Measurements from ENCODE around the gene LIMCH1.
"Not testable (repeated sequence)": the region's sequence is repeated elsewhere in the genome, so short reads cannot be mapped to it uniquely, and the experiment has no call there.

The LIMCH1 gene

DNA sequence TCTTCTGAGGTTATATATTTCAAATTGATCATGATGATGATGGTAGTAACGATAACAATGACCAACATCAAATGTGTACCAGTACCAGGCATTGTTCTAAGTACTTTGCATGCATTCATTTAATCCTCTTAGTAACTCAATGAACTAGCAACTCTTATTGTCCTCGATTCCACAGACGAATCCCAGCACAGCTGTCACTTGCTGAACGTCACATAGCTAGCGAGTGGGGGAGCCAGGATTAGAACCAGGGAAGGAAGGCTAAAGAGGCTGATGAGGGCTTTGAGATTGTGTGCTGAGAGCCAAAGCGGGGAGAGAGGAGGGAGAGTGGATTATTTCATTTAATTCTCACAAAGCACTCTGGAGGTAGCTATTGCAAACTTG, 106.9 kb downstream of the LIMCH1 start:
- DNase-seq (ENCODE audit: low spot score) = no peak

DNA sequence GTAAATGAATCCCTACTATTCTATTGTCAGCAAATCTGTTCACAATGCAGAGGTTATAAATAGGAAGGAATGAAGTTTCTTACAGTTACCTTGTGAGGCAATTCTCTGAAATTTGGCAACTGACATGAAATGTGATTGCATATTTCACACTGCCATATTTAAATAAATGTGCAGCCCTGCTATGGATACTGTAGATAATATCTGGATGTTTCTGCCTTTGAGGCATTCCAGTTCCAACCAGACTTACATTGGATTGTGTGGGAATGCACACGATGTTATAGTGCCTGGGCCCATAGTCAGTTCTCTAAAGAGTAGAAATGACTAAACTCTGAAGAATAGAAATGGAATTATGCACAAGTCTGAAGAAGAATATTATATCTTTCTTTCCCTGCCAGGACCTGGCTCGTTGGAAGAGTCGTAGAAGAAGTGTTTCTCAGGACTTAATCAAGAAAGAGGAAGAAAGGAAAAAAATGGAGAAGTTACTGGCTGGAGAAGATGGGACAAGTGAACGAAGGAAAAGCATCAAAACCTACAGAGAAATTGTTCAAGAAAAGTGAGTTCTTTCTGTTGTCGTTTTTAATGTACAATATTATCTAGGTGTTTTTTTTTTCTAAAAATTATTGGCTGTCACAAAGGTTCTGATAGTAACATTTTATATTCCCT, 107.9 kb downstream of the LIMCH1 start:
- no peak for DNase-seq (ENCODE audit: low spot score)

DNA sequence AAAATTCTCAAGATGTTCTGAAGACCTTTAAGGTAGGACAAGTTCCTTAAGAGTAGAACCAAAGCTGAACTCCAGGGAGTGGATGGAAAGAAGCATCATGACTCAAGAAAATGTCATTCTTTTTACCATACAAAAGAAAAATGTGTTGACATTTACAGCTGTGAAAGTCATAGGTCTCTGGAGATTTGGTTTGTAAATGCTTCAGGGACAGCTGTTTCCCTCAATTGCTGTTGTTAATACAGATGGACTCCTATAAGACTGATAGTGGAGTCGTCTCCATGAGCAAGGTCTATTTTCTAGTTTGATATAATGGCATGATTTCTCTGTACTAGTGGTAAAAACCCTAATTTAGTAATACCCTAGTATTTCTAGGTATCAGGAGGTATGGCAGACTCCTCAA, 108.9 kb downstream of the LIMCH1 start:
- no peak for DNase-seq (ENCODE audit: low spot score)

DNA sequence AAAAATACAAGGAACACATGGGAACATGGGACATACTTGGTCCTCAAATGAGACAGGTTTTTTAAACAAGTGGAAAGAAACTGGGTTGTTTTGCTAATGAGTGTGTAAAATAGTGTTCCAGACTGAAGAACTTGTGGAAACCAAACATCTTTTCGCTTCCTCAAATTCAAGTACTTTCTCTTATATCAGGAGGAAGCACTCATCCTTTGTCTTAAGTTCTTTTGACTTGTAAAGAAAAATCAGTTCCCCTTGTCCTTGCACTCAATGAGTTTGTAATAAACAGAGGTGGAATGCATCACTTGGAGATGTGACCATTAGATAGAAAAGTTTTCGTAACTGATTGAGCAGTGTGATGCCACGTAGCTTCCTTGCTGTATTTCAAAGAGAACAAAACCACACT, 109.4 kb downstream of the LIMCH1 start:
- no peak for DNase-seq (ENCODE audit: low spot score)

DNA sequence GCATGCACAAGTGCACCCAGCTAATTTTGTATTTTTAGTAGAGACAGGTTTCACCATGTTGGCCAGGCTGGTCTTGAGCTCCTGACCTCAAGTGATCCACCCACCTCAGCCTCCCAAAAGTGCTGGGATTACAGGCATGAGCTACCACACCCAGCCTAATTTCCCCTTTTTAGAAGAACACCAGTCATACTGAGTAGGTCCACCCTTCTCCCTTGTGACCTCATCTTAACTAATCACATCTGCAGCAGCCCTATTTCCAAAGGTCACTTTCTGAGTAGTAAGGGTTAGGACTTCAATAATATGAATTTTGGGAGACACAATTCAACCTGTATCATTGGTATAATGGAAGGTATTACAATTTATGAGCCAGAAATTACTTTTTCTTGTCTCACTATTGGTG, 113.2 kb downstream of the LIMCH1 start:
- DNase-seq (ENCODE audit: low spot score) = not testable (repeated sequence)

DNA sequence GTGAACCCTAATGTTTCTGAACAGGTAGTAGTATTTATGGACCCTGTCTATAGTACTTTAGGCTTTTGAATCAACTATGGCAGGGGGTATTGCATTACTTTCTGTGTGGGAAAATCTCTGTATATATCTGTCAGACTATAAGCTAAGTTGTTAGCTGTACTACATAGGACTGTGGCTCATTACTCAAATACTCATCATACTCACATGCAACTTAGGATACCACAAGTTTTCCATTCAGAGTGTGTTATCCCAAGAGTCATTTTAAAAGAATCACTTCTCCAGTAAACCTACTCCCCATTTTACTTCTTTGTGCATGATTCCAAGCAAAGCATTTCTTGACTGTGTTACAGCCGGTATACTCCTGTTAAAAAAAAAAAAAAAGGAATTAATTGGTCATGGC, 115.0 kb downstream of the LIMCH1 start:
- no peak for DNase-seq (ENCODE audit: low spot score)

DNA sequence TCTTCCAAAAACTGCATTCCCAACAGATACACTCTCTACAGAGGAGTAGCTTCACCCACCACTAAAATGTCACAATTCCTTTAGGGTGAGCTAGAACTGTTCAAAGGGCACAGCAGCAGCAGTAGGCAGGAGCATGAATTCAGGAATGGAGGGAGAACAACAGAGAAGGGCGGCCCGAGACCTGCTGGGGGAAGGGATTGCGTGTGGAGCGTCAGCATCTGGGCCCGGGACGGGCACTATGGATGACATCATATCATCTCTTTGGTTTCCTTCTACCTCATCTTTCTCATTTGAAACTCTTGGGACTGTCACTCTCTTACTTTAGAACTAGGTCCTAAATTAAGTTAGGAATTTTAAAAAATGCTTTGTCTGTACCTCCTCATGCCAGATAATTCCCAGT, 115.6 kb downstream of the LIMCH1 start:
- no peak for DNase-seq (ENCODE audit: low spot score)

DNA sequence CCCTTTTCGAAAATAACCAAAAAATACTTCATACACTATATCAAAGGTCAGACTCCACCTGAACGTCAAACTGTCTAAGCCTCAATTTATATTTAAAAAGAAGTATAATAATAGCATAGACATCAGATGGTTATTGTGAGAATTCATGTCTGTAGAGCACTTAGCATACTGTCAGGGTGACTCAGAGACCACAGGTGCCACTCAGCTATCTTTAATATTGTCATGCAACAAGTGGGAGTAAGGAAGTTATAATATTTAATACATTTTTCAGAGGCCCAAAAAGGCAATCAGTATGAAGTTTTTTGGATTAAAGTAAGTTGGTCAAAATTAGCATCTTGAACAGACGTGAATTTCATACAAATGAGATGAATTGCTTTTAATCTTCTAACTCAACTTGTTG, 117.2 kb downstream of the LIMCH1 start:
- DNase-seq (ENCODE audit: low spot score) = no peak

DNA sequence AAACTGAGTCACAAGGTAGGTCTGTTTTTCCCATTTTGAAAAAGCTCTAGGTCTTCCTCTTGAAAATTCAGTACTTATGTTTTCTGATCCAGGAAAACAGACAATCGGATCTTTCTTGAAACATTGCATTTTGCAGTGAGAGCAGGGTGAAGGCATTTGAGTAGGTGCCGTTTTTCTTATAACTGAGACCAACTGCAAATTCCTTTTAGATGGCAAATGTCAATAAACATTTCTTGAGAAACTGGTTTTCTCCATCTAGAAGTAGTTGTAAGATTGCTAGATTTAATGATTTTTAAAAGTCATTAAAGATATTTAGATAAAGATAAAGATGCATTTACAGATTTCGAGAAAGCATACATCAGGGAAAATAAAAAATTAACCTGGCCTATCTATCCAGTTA, 118.1 kb downstream of the LIMCH1 start:
- no peak for DNase-seq (ENCODE audit: low spot score)

DNA sequence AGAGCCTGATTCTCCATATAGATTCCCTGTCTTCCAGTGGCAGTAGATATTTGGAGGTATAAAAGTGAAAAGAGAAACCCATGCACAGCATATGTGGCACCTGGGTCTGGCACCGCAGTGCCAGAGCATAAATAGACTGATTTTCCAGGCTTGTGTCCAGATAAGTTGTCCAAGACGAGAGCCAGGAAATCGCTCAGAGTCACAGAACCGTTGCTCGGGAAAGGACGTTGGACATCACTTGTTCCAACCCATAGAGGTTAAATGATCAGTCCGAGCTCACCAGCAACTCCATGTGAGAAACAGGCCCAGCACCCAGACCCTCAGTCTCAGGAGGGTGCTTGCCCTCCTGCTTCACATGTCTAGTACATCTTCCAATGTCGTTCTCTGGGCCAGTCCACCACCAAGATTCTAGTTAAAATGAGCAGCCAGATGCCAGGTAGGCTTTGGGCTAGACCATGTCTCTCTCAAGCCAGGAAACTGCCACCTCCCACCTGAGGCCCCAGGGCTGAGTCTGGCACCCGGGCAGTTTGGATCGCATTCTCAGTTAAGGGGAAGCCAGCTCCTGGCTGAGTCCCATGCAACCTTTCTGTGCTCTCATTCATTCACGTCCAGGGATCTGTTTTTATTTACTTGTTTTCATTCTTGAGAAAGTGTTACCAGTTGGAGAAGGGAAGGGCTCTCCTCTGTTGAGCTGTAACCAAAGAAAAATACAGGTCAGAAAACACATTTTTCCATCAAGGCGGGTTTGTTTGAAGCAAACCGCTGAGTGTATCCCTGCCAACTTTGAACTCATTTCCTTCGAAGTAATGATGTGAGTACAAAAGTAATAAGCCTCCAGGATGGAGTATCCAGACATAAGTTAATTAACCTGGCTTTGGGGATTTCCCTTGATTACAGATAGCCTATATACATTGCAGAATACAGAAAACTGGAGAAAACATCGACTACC, 118.9 kb downstream of the LIMCH1 start:
- no peak for DNase-seq (ENCODE audit: low spot score)

DNA sequence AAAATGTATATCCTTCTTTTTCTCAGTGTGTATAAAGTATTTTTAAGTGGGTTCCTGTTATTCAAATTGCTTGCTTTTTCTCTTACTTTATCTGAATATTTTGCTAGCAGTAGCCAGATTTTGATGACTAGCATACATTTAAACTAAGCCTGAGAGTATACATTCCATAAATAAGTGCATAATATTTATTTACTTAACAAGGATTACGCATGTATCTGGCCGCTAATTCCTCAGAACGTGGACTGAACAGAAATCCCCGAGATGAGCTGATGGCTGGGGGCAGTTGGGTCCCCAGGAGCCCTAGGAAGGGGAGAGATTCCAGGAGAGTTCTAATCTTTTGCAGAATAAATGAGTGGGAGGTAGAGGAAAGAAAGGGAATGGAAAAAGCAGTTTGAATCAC, 119.6 kb downstream of the LIMCH1 start:
- DNase-seq (ENCODE audit: low spot score) = no peak

DNA sequence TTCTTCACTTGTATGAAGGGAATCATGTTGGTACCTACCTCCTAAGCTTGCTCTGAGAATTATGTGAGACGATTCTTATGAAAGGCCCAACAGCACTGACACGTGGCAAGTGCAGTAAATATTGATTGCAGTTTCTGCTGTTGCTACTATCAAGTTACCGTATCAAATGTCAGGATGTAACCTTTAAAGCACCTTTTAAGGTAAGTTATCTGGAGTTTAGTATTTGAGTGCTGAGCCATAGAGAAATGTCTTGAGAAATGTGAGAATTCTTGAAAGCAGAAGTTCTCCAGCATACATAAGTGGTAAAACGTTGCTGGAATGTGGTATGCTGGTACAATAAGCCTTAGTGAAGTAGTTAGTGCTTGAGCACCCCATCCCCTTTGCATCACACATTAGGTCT, 120.2 kb downstream of the LIMCH1 start:
- no peak for DNase-seq (ENCODE audit: low spot score)

DNA sequence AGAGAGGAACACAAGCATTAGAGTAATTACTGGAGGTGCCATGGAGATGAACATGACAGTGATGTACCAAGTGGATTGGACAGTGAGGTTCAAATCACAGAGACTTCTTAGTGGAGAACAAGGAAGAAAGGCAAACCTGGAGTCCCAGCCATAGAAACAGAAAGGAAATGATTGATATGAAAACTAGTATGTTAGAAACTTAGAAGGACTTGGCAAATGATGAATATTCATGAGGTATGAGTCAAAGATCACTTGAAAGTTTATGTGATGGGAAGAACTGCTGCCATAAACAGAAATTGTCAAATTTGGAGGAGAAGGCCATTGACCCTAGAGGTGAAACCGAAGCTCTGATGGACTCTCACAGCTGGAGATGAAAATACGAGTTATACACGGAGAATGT, 122.4 kb downstream of the LIMCH1 start:
- no peak for DNase-seq (ENCODE audit: low spot score)

DNA sequence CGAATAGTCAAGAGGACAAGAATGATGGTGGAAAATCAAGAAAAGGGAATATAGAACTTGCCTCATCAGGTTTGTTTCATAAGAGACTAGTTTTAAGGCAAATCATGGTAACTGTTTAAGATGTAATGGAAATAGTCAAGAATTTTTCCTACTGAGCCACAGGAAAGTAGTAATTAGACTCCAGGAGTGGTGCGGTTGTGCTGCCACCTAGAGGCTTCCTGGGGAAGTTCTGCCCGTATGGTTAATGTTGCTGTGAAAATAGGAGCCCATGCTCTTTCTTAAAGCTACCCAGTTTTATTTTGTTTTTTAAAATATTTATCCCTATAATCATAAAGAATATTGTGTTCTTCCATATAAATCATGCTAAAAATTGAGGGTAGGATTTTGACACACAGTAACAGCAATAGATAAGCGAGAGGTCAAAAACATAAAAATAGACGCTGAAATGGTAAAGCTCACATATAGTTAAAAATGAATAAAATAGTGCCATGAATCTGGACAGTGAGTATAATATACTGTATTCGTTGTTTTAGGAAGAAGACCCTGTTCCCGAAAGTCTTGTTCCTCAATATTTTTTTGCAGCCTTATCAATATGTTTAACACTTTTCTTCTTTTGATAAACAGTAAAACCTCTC, 123.6 kb downstream of the LIMCH1 start:
- peak; percentile 62 for DNase-seq (ENCODE audit: low spot score)

DNA sequence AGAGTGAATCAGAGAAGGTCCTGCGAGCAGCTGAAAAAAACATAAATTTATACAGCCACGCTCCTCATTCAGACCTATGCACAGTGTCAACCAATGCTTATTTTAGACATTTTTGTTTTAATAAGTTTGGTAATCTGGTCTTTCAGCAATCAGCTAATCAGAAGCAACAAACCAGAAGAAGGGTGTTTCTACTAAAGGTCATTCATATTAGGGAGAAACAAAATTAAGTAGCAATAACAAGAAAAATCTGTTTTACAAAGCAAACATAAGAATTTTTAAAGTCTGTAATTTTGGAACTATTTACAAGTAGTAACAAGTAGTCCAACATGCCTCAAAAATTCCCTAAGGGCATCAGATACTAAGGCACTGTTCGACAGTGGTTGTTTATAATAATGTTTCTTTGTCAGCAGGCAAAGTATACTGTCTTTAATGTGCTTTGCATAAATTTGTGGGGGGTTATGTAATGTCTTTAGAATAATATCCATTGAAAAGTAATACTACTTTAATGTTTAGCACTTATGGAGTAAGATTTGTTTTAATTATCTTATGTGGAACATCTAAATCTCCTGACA, 127.8 kb downstream of the LIMCH1 start:
- no peak for DNase-seq (ENCODE audit: low spot score)

DNA sequence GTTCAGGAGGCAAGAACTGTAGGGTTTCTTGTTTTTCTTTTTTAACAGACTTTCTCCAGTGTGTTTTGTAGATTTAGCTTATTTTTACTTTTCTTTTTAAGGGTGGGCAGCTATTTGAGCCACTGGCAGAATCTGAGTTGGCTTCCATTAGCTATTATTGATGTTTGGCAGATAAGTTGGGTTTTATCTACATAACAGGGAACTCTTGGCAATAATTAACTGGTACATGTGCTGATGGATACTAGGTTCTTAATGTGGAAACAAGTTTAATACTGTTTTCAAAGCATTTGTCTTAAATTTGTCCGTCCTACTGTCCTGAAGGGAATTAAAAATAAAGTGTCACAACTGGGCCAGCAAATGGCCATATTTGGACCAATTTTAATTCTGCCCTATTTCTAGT, 130.1 kb downstream of the LIMCH1 start:
- DNase-seq (ENCODE audit: low spot score) = no peak

DNA sequence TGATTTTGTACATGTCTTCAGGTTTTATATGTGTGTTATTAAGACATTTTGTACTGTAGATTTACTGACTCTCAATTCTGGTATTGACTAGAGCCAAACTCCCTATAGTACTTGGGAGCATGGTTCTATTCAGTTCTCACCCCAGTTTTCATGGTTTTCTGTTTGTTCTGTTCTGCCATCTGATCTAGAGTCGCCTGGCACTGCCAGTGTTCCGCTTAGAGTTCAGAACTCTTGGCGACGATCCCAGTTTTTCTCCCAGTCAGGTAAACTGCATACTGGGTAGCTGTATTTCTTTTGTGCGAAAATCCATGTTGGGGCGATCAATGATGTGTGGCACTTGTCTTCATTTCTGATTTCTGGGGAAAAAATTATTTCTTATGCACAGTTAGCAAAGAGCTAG, 132.6 kb downstream of the LIMCH1 start:
- no peak for DNase-seq (ENCODE audit: low spot score)

DNA sequence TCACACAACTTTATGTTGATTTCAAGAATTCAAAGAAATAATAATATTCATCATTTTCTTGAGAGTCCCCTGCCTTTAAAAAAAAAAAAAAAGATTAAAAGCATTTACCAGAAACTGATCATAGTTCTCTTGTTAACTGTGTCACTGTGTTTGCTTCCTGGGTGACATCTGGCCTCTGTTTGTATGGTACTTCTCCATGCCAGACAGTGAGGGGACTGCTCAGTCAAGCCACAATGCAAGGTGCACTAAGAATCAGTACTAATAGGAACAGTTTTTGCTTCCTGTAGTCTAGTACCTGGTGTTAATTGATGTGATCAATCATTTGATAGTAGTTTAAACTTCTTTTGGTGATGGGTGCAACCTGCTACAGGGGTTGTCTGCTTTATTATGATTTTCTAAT, 133.0 kb downstream of the LIMCH1 start:
- DNase-seq (ENCODE audit: low spot score) = no peak

DNA sequence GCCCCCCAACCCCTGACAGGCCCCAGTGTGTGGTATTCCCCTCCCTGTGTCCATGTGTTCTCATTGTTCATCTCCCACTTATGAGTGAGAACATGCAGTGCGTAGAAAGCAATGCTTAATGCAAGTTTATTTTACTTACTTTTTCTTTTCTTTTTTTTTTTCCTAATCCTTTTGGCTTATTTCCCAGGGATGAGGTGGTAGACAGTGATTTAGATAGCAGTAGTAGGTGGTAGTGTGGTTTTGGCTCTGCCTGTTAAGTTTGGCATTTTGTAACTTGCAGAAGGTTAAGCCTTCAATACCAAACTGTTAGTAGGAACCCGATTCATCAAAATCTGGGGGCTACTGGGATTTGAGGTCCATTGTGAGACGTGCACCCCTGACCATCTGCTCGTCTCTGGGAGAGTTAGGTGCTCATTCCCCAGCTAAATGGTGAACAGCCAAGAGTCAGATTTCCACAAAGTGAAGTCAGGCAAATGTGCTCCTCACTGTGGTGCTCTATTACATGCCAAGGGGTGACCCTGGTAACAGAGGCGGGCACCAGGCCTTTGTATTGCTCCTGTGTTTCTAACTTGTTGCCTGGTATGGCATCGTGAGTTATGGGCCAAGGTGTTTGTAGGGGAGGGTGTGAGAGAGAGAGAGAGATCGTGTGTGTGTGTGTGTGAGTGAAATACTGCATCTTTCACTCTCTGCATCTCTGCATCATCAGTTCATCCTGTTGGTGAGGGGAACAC, 140.3 kb downstream of the LIMCH1 start:
- DNase-seq (ENCODE audit: low spot score) = no peak

DNA sequence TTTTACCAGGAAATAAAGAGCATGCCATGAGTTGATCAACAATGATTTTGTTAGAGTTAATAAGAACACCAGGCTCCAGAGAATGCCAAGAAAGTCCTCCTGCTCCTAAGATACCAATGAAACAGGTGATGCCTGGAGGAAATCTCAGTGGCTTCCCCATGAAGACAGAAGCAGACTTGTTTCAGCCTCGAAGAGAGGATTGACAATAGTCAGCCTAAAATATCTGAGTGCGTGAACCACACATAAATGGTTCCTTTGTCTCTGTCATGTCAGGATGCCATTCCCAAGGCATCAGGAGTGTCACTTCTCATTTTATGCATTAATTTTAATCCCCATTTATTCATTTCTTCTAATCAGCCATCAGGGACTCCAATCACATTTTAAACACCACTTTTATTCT, 141.0 kb downstream of the LIMCH1 start:
- DNase-seq (ENCODE audit: low spot score) = no peak

DNA sequence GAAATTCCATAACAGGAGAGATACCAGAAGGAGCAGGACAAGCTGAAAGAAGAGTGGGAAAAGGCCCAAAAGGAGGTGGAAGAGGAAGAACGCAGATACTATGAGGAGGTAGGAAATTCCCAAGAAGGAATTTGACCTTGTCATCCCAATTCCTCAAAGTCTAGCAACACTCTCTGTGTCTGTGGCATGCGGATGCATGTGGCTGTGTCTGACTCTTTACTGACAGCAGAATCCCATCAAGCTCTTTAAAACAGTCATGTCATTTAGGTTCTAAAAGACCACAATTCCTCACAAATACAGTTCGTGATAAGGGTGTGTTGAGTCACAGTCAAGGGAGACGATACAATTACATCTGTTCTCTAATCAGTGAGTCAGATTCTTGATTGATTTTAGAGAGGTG, 142.0 kb downstream of the LIMCH1 start:
- DNase-seq (ENCODE audit: low spot score) = no peak

DNA sequence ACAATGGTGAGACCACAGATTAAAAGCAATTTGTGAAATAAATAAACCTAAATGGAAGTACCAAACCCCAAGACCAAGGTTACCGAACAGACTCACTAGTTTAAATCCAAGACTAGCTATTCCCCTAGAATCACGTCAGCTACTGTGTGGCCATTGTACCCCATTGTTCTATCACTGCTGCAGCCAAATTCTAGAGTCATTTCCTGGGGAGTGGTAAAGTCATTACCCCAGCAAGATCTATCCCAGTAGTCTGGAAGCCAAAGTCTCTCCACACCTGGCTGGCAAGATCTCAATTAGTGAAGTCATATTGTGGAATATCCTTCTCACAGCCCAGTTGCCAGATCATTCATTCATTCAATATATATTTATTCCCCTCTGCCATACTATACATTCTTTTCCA, 143.1 kb downstream of the LIMCH1 start:
- DNase-seq (ENCODE audit: low spot score) = no peak

Measured in AG08396 (cell line).